Body of pancreas (tissue), 4 donors: Measurements from ENCODE around the gene MAPT. TPM values are rescaled to one million over a fixed set of nuclear protein-coding genes. Genes with fewer than 3 reads are reported as not detected.
A peak's percentile ranks its signal among the peaks of the same experiment; 100 is the strongest.

Experiments
- ATAC-seq: fragments of 150-250 bp; one replicate; pipeline ENCODE4 v1.9.1; 2016
- DNase-seq, 4 donors: peaks; one replicate each; pipeline ENCODE4 v3.0.0-alpha.2; 2019
- H3K27ac ChIP-seq, 4 donors: fragments of 200-600 bp; sonication (generic); 1 replicate in 3 of 4; 2 replicates in 1 of 4; pipeline versions ENCODE4 v1.5.1 to v1.6.1; 2016 to 2019; ENCODE audit warnings: mild to moderate bottlenecking in 1 of 4, mixed read lengths in 1 of 4, moderate library complexity in 1 of 4
- H3K27me3 ChIP-seq, 2 donors: fragments of 200-600 bp; sonication (generic); one replicate each; pipeline ENCODE4 v1.6.0; 2016; ENCODE audit warnings: mild to moderate bottlenecking in 1 of 2
- H3K36me3 ChIP-seq, 2 donors: fragments of 200-600 bp; sonication (generic); replicated peaks in 1 of 2; 2 replicates each; pipeline ENCODE4 v1.5.1; 2016; ENCODE audit warnings: low read depth in 2 of 2; ENCODE audit not compliant: insufficient read depth in 1 of 2
- H3K4me1 ChIP-seq: fragments of 200-600 bp; sonication (generic); one replicate; pipeline ENCODE4 v1.6.0; 2016
- H3K4me3 ChIP-seq, 2 donors: fragments of 200-600 bp; sonication (generic); 1 replicate in 1 of 2; 2 replicates in 1 of 2; pipeline ENCODE4 v1.5.1; 2016 to 2019
- H3K9me3 ChIP-seq, 3 donors: fragments of 200-600 bp; sonication (generic); 1 replicate in 2 of 3; 2 replicates in 1 of 3; pipeline ENCODE4 v1.5.1; 2016
- CTCF ChIP-seq, 7 experiments: fragments of 450-650 bp in 4 of 7; fragments of 200-600 bp in 3 of 7; sonication (generic) in 3 of 7; IDR thresholded peaks; one replicate each; pipeline ENCODE4 v1.5.1; 2016 to 2019; ENCODE audit warnings: antibody characterized with exemption in 7 of 7
- POLR2A ChIP-seq, 3 donors: fragments of 450-650 bp; IDR thresholded peaks; one replicate each; pipeline ENCODE4 v1.6.1; 2016; ENCODE audit warnings: antibody characterized with exemption in 3 of 3, mild to moderate bottlenecking in 2 of 3
- WGBS, 2 donors: methylation state at CpG; one replicate each; pipeline ENCODE4 v1.1.5; 2017; 5-methylcytosine and 5-hydroxymethylcytosine counted together
- intact Hi-C: fragments of 100-400 bp; cut with DNase I; formaldehyde crosslinking; loops from one replicate; pipeline ENCODE4 v1.15.1; 2023
- total RNA-seq, 2 donors: library from RNA; depleted of rRNA; stranded (reverse); fragments of >200 nt; gene quantifications; one replicate each; pipeline ENCODE4 v1.1.0, GENCODE V29; 2016

The MAPT gene
- total RNA-seq, 2 donors from 2014 or later: 1.6 to 2.3 TPM

GRCh38 chr17:45900723-45901415 lies 6.5 kb downstream of the MAPT start:
- H3K9me3 ChIP-seq: no peaks in the 10 kb centered on the region
- H3K27ac ChIP-seq: no peak overlapping the region
- H3K4me3 ChIP-seq: no peak overlapping the region
- 86 to 87% methylated on average over 9 to 13 of the region's 13 CpGs for WGBS, 2 donors
- peaks cover 24% of the 10 kb centered on the region for H3K4me1 ChIP-seq
- no peak for DNase-seq
- TF ChIP-seq CTCF (IDR thresholded peaks at IDR 0.05) (no peak), POLR2A (IDR thresholded peaks at IDR 0.05) (no peak)
- ATAC-seq: no peak
- H3K36me3 ChIP-seq: no peaks in the 10 kb centered on the region
- intact Hi-C loops: no loop called here
- peaks cover 0 to 18% of the 10 kb centered on the region in 2 donors for H3K27me3 ChIP-seq

GRCh38 chr17:45902892-45903346 lies 8.6 kb downstream of the MAPT start:
- intact Hi-C loops: no loop called here
- 8 to 14% methylated on average over 6 to 7 of the region's 7 CpGs for WGBS, 2 donors

GRCh38 chr17:45904866-45905265 lies 10.5 kb downstream of the MAPT start:
- TF ChIP-seq POLR2A (IDR thresholded peaks at IDR 0.05): no peak
- no peak for TF ChIP-seq CTCF (IDR thresholded peaks at IDR 0.05)
- no peak overlapping the region for H3K27ac ChIP-seq
- no peak overlapping the region for H3K4me3 ChIP-seq
- intact Hi-C loops: no loop called here
- no peaks in the 10 kb centered on the region for H3K9me3 ChIP-seq
- no peak for ATAC-seq
- peaks cover 6% of the 10 kb centered on the region for H3K4me1 ChIP-seq
- H3K27me3 ChIP-seq: peaks cover 0 to 4% of the 10 kb centered on the region in 2 donors
- WGBS, 2 donors: 67 to 71% methylated on average over 6 of the region's 6 CpGs
- DNase-seq: no peak
- H3K36me3 ChIP-seq: no peaks in the 10 kb centered on the region

More at GRCh38 chr17:45902892-45903346, 8.6 kb downstream of the MAPT start:
- Histone ChIP-seq H3K27me3 (peaks cover 0 to 4% of the 10 kb centered on the region in 2 donors), H3K27ac (no peak overlapping the region), H3K4me1 (peaks cover 6% of the 10 kb centered on the region), H3K36me3 (no peaks in the 10 kb centered on the region), H3K9me3 (no peaks in the 10 kb centered on the region), H3K4me3 (no peak overlapping the region)
- TF ChIP-seq CTCF (IDR thresholded peaks at IDR 0.05) (no peak), POLR2A (IDR thresholded peaks at IDR 0.05) (no peak)
- peak; percentile 71 for ATAC-seq
- DNase-seq: peak; percentile 68 to 84 (median 75)

GRCh38 chr17:45905814-45906213 lies 11.5 kb downstream of the MAPT start:
- no peak overlapping the region for H3K27ac ChIP-seq
- WGBS, 2 donors: 42 to 58% methylated on average over 4 of the region's 4 CpGs
- ATAC-seq (no peak), DNase-seq (no peak)
- peaks cover 0 to 4% of the 10 kb centered on the region in 2 donors for H3K27me3 ChIP-seq
- no peaks in the 10 kb centered on the region for H3K9me3 ChIP-seq
- H3K4me3 ChIP-seq: no peak overlapping the region
- peaks cover 6% of the 10 kb centered on the region for H3K4me1 ChIP-seq
- intact Hi-C loops: no loop called here
- no peak for TF ChIP-seq CTCF (IDR thresholded peaks at IDR 0.05)
- TF ChIP-seq POLR2A (IDR thresholded peaks at IDR 0.05): no peak
- no peaks in the 10 kb centered on the region for H3K36me3 ChIP-seq

GRCh38 chr17:45906237-45906636 lies 11.9 kb downstream of the MAPT start:
- Histone ChIP-seq H3K9me3 (no peaks in the 10 kb centered on the region), H3K4me1 (peaks cover 6% of the 10 kb centered on the region), H3K27ac (no peak overlapping the region), H3K36me3 (no peaks in the 10 kb centered on the region), H3K27me3 (peaks cover 0 to 4% of the 10 kb centered on the region in 2 donors), H3K4me3 (no peak overlapping the region)
- TF ChIP-seq POLR2A (IDR thresholded peaks at IDR 0.05): no peak
- TF ChIP-seq CTCF (IDR thresholded peaks at IDR 0.05): no peak
- 40 to 44% methylated on average over 8 of the region's 8 CpGs for WGBS, 2 donors
- ATAC-seq (no peak), DNase-seq (no peak)
- intact Hi-C loops: no loop called here
